LoVo (cell line): ENCODE data around the gene SDR42E1.

Experiments used
- DNase-seq: peaks from one replicate; pipeline ENCODE4 v3.0.0-alpha.2; 2016; ENCODE audit warnings: low spot score

Gene SDR42E1

DNA sequence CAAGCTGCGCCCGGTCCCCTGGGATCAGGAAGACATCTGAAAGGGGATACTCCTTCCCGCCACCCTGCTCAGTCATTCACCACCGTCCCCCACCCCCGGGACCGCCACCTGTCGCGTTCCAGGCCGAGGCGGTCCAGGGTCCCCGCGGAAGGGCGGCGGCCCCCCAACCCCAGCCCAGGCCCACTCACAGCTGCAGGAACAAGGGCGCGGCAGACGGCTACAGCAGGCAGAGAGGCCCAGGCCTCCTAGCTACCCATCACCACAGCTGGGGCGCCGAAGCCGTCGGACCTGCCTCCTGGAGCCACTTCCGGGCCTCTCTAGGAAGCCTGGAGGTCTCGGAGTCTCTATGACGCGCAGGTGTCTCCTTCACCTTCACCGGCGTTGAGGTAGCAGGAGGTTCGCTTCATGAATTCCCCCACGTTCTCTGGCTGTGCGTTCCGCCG lies at the start of gene SDR42E1:
Gene SDR42E1 (minus strand): TSS at position 272 of the 443 bp plus-strand sequence. CDS start 10,612 bp downstream, outside the sequence.
- DNase-seq = no peak

- peak; percentile 42 for DNase-seq
Observed at GRCh38 chr16:82059983-82060421, 48.7 kb upstream of the SDR42E1 start.

GRCh38 chr16:82059161-82059982 lies 48.1 kb upstream of the SDR42E1 start:
- no peak for DNase-seq

DNA sequence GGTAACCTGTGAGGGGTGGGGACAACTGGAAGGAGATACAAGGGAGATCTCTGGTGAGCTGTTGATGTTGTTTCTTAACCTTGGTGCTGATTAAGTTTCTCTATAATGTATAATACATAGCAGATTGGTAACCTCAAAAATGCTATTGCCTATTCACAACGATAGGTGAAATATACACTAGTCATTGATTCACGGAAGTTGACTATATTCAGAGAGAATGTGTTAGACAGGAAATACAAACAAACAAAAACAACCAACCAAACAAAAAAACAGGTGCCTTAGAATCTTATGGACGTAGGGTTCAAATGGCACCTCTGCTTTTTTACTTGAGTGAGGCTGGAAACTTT lies 45.3 kb upstream of the SDR42E1 start:
- no peak for DNase-seq

DNA sequence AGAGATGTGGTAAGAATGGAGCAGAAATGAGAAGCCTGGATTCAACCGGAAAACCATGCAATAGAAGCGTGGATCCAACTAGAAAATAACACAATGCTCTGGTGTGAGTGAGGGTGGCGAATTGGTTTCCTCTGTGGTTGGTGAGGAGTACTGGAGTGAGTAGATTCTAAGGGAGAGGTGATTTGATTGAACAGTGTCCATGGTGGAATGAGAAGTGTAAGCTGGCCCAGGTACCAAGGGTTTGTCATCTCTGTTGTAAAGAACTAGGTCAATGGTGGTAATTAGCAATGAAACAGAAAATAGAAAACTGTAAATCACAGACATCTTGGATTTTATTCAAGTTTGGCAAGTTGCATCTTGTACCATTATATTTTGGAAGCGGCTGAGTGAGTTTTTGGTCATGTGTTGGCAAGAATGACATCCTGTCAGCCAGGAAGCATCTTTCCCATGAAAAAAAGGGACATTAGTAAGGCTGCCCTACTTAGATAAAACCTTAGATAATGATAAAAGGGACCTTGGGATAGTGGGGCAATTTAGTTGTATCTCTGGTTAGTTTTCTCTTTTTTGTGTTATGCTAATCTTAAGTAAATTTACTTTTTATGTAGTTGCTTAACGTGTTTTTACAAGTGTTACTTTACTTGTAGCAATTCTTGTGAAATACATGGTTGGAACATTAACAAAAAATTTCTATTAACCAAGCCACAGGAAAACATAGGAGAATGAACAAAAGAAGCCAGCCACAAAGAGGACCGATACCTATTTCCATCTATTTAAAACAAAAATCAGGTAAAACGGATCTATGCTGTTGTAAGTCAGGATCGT lies 44.7 kb upstream of the SDR42E1 start:
- no peak for DNase-seq

- DNase-seq = no peak
Observed at GRCh38 chr16:82055117-82055516, 43.8 kb upstream of the SDR42E1 start.

DNA sequence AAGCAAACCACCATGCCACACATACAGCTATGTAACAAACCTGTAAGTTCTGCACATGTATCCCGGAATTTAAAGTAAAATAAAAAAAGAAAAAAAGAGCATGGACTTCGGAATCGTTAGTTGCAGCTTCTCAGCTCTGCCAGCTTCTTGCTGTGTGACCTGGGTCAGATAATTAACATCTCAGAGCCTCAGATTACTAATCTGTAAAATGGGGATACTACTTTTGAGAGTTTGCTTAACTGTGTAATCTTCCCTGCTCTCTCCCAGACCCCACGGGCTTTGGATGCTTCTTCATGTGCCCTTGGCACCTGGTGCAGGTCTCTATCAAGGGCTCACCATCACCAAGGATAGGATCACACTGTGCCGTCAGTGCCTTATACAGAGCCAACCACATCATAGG lies 40.4 kb upstream of the SDR42E1 start:
- DNase-seq = no peak

DNA sequence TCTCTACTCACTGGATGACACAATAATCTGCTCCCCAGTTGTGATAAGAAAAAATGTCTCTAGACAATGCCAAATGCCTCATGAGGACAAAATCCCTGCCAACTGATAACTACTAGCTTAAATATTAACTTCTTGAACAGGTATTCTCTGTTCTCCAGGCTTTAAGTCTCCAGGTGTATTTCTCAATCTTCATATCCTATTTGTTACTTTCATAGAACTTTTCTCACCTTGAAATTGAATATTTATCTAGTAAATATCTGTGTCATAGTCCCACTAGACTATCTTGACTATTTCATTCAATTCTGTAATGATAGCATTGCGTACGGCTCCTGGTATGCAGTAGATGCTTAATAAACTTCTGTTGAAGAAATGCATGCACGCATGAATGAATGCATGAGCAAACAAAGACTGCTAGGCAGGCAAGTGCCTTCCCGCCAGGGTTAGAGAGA lies 39.7 kb upstream of the SDR42E1 start:
- DNase-seq = peak; percentile 46

- no peak for DNase-seq
Observed at GRCh38 chr16:82050506-82050905, 39.2 kb upstream of the SDR42E1 start.

DNA sequence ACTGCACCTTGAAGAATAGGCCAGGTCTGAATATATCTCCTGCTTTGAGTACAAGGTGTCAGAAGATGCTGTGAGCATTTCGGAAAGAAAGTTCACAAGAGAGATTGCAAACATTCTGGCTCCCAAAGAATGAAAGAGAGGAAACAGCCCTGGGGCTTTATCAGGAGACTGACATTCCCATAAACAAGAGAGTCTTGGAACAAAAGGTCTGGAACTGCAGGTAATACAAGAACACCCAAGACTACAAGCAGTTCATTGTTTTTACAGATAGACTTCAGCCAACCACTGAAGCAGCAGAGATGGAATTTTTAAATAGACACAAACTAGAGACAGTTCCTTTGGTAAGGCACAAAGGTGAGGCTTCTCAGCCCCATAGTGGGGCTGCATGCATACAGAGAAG lies 38.2 kb upstream of the SDR42E1 start:
- DNase-seq = no peak

- DNase-seq = no peak
Observed at GRCh38 chr16:82047787-82048186, 36.5 kb upstream of the SDR42E1 start.

DNA sequence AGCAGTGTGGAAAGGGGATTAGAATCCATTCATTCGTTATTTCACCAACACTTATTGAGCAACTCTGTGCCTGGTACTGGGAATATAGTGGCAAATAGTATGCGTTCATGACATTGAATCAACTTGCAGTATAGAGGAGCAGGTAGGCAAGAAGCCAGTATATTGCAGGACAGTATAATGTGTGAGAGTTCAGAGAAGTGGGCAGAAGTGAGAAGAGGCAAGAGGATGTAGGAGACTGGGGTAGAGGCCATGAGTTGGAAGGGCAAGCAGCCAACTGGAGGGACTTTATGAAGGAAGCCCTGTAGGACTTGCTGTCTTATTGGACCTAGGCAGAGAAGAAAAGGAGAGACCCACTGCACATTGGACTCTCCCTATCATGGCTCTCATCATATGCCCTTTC lies 36.1 kb upstream of the SDR42E1 start:
- DNase-seq = no peak

DNA sequence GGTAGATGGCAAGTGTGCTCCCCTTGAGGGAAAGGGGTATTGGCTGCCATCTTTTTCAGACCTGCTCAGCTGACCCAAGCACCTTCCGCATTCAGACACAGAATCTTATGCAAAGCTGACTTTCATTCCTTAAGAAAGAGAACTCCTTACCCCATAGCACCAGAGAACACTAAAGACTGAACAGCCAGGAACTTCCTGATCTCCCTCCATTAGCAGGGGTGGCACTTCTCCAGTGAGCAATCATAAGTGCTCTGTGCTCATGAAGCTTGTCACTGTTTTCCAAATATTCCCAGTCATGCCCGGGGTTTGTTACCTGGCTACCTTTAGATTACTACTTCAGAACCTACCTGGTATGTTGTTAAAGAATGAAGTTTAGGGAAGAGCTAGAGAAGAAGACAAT lies 35.7 kb upstream of the SDR42E1 start:
- DNase-seq = no peak

- no peak for DNase-seq
Observed at GRCh38 chr16:82046541-82046940, 35.3 kb upstream of the SDR42E1 start.

DNA sequence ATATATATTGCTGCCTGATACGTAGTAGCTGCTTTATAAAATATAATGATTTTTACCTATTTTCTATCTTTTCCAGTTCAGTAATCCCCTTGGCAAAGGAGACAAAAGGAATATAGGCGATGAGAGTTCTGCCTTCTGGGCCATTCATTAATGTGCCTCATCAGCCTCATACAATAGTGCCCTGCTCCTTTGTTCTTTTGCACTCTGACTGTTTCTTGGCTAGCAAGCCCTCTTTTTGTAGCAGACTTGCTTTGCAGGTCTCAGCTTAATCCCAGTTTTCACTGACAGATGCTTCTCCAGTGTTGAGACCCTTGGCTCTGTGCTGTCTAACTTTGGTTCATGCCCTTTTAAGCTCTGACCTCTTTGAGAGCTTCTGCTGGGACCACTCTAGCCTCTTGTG lies 34.2 kb upstream of the SDR42E1 start:
- no peak for DNase-seq

DNA sequence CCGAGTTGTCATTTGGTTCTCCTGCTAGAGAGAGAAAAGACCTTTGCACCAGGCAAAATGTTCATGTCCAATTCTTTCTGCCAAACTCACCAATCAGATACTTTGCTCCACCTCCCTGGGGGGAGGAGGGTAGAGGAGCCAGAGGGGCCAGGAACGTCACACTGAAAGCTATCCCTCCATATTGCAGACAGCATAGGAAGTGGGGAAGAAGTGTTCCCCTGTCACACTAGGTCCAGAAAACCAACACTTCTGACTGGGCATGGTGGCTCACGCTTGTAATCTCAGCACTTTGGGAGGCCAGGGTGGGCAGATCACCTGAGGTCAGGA lies 33.3 kb upstream of the SDR42E1 start:
- DNase-seq = no peak

DNA sequence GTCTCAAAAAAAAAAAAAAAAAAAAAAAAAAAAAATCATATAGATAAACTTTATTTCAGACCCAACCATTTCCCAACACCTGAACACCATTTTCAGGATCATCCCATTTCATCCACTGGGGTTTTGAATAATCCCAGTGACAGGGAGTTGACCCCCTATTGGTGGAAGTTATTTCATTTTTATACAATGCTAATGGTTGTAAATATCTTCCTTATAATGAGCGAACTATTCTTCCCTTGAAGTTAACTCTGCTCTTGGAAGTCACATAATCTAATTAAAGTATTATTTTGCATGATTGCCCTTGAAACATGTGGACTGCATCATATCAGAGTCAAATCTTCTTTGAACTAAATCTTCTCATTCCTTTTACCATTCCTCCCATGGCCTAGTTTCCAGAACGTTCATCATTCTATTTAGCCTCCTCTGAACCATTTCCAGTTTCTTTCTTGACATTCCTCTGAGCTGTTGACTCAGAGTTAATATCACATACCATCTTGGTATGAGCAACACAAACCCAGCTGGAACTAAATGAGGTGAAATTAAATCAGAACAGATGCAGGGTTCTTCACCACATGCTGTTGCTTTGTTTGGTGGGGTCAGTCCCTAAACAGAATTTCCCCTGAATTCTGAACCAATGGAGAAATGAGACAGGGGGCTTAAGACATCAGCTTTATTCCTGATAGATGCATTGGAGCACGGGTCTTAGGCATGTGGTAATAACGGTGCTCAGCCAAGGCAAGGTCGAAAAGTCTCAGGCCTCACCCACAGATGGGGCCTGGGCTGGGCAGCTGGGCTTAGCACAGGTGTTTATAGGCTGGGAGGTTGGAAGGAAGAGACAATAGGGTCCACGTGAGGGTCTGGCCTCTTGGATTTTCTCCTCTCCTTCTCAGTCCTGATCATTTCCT lies 32.7 kb upstream of the SDR42E1 start:
- DNase-seq = no peak

DNA sequence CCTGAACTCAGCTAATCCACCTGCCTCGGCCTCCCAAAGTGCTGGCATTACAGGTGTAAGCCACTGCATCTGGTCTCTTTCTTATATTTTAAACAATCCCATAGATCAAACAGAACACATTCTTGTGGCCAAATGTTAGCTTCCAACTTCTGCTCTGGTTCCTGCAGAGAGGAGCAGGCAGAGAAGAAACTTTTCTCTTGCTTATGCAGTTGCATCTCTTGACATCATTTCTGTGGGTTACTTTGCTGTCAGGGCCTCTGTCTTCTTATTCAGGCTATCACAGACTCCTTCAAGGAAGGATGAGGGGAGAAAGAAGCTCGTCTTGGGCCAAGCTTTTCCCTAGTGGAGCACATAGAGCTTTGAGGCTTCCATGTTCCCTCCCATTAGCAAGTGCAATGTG lies 31.6 kb upstream of the SDR42E1 start:
- DNase-seq = no peak

GRCh38 chr16:82042144-82042543 lies 30.9 kb upstream of the SDR42E1 start:
- DNase-seq = no peak

DNA sequence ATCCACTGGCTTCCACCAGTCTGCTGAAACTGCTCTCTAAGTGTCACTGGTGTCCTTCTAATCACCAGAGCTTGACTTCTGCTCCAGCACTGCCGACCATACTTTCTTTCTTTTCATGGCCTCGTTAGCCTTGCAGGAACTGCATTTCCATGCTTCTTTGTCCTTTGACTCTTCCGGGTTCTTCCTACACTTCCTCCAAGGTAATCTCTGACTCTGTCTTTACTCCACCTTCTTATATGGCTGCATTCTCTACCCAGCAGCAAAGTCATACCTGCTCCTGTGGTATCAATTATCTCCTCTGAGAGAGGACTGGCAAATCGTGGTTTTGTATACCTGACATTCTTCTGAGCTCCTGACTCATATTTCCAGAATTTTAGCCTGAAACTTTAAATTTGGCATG lies 30.3 kb upstream of the SDR42E1 start:
- DNase-seq = no peak

- no peak for DNase-seq
Observed at GRCh38 chr16:82040296-82040695, 29.0 kb upstream of the SDR42E1 start.

GRCh38 chr16:82037666-82038065 lies 26.4 kb upstream of the SDR42E1 start:
- no peak for DNase-seq
